ENCODE data around the gene SUSD3.

DNA sequence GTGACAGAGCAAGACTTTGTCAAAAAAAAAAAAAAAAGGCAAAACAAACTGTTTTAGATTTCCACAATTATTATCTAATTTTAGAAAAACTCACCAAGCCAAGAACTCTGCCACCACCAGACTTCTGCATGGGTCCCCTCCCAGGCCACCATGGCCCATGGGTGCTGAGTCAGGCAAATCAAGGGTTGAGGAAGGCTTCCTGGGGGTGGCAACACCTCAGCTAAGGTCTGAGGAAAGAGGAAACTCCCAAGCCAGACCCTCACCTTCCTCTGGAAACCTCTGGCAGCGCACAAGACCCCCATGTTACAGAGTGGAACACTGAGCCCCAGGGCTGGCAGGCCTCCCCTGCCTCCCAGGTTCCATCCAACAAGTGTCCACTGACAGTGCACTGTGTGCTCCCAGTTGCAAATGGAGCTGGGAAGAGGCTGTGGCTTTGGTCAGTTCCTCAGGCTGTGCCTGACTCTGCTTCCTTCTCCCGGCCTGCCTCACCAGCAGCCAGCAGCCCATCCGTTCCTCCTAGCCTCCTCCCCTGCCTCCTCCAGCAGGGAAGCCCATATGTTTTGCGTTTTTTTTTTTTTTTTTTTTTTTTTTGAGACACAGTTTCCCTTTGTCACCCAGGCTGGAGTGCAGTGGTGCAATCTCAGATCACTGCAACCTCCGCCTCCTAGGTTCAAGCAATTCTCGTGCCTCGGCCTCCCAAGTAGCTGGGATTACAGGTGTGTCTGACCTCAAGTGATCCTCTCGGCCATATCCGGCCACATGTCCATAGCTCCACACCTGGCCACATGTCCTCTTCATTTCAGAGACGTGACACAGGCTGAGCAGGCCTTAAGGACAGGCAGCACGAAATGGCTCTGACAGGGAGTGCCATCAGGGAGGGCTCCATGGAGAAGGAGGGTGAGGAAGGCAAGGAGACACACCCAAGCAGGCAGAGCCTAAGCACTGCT, 3.5 kb upstream of the SUSD3 start:
- TF ChIP-seq POLR2A (IDR thresholded peaks at IDR 0.05; ENCODE audit: low read depth, low read length), result no peak
- no peak for TF ChIP-seq POLR2AphosphoS5 (IDR thresholded peaks at IDR 0.05; ENCODE audit: low read depth, low read length)
- TF ChIP-seq TAF1 (IDR thresholded peaks at IDR 0.05; ENCODE audit: low read depth, low read length), result no peak

All from GM12891 (cell line).